GM12875 (cell line): ENCODE data around the gene ITGB1.
"Not testable (repeated sequence)": the region's sequence is repeated elsewhere in the genome, so short reads cannot be mapped to it uniquely, and the experiment has no call there.

ENCODE experiments used
- H3K4me3 ChIP-seq: one replicate; pipeline ENCODE4 v1.5.1; 2011; ENCODE audit warnings: low read depth, low read length, control low read depth
- CTCF ChIP-seq: IDR thresholded peaks from 2 replicates; pipeline ENCODE4 v1.5.1; 2011; ENCODE audit warnings: low read depth, mild to moderate bottlenecking, control low read depth, inconsistent platforms, low read length, moderate library complexity, borderline replicate concordance; ENCODE audit not compliant: insufficient read depth

ITGB1 gene

GRCh38 chr10:32911285-32912016 is 46.6 kb downstream of the ITGB1 start:
- no peak overlapping the region for H3K4me3 ChIP-seq
- TF ChIP-seq CTCF: no peak

- H3K4me3 ChIP-seq: not testable (repeated sequence)
Measured at GRCh38 chr10:32909970-32910369, 48.1 kb downstream of the ITGB1 start.

- TF ChIP-seq CTCF: no peak
- H3K4me3 ChIP-seq: no peak overlapping the region
Measured at GRCh38 chr10:32909456-32909855, 48.6 kb downstream of the ITGB1 start.

GRCh38 chr10:32906595-32906994 is 51.4 kb downstream of the ITGB1 start:
- no peak for TF ChIP-seq CTCF
- H3K4me3 ChIP-seq: no peak overlapping the region

- no peak overlapping the region for H3K4me3 ChIP-seq
- TF ChIP-seq CTCF: no peak
Measured at GRCh38 chr10:32905466-32905865, 52.6 kb downstream of the ITGB1 start.

- no peak for TF ChIP-seq CTCF
Measured at GRCh38 chr10:32901815-32902214, 56.2 kb downstream of the ITGB1 start.

GRCh38 chr10:32895200-32895968 is 62.6 kb downstream of the ITGB1 start:
- H3K4me3 ChIP-seq: not testable (repeated sequence)

More at GRCh38 chr10:32901815-32902214, 56.2 kb downstream of the ITGB1 start:
- H3K4me3 ChIP-seq: no peak overlapping the region
